Measurements from ENCODE around the gene PSMG1. TPM values are rescaled to one million over a fixed set of nuclear protein-coding genes. Genes with fewer than 3 reads are reported as not detected.
A peak's percentile ranks its signal among the peaks of the same experiment; 100 is the strongest.

PSMG1 gene
- total RNA-seq, 1 experiment from 2014 or later = 78.8 TPM

- Histone ChIP-seq H3K79me2 (ENCODE audit: insufficient read depth, low read length) (no peaks in the 10 kb centered on the region), H2AK5ac (ENCODE audit: insufficient read length, low read length) (no peak overlapping the region), H3K23me2 (ENCODE audit: insufficient read length, low read depth, low read length, poor library complexity, severe bottlenecking) (no peaks in the 10 kb centered on the region), H3K9ac (ENCODE audit: extremely low read depth, insufficient read length, low read length) (no peak overlapping the region), H4K8ac (replicated peaks; ENCODE audit: insufficient read length, low read depth, low read length) (no peak overlapping the region), H4K20me1 (ENCODE audit: control insufficient read depth, insufficient read depth, insufficient read length) (no peaks in the 10 kb centered on the region), H2BK20ac (ENCODE audit: low read depth, low read length, poor library complexity, severe bottlenecking) (no peak overlapping the region), H4K91ac (ENCODE audit: insufficient read length, low read depth, low read length) (no peak overlapping the region), H3K9me3 (ENCODE audit: control insufficient read depth, low read depth, low read length) (no peaks in the 10 kb centered on the region), H3K79me1 (ENCODE audit: insufficient read depth, low read depth, low read length, poor library complexity, severe bottlenecking) (no peaks in the 10 kb centered on the region), H2BK5ac (ENCODE audit: insufficient read length, low read length) (no peak overlapping the region), H3K4ac (ENCODE audit: low read depth, low read length) (no peak overlapping the region), H3T11ph (ENCODE audit: low read length) (no peak overlapping the region), H3K23ac (ENCODE audit: insufficient read length, low read depth, low read length) (no peak overlapping the region), H2AFZ (ENCODE audit: low read length) (no peak overlapping the region), H3K4me1 (ENCODE audit: insufficient read depth, low read length) (no peaks in the 10 kb centered on the region), H3K27me3 (ENCODE audit: insufficient read depth, low read length) (no peaks in the 10 kb centered on the region), H4K5ac (ENCODE audit: insufficient read length, low read depth, low read length) (no peak overlapping the region), H3K14ac (ENCODE audit: insufficient read depth, low read length) (no peak overlapping the region), H2BK15ac (ENCODE audit: low read depth, low read length) (no peak overlapping the region), H2BK120ac (ENCODE audit: low read depth, low read length, poor library complexity, severe bottlenecking) (no peak overlapping the region), H3K4me2 (ENCODE audit: insufficient read depth, insufficient read length, low read length) (no peak overlapping the region), H3K27ac (ENCODE audit: insufficient read length, low read depth, low read length) (no peak overlapping the region), H3K56ac (ENCODE audit: insufficient read length, low read depth, low read length) (no peak overlapping the region), H2BK12ac (ENCODE audit: insufficient read length, low read depth, low read length) (no peak overlapping the region), H3K18ac (ENCODE audit: insufficient read length, low read depth, low read length) (no peak overlapping the region)
- peaks cover 8 to 76% (median 59%) of the 10 kb centered on the region in 3 experiments; a peak in 6 of 7 replicates for H3K36me3 Mint-ChIP-seq (ENCODE audit: insufficient read depth in 1 of 3, low read depth in 3 of 3)
- H3K27ac Mint-ChIP-seq = 0 out of 7 replicates have a peak overlapping the region, but pooled peaks of 1 of the 3 experiments have one; percentile 28
- no peaks in the 10 kb centered on the region for H3K27me3 Mint-ChIP-seq (ENCODE audit: low read depth)
- no peaks in the 10 kb centered on the region for H3K9me3 Mint-ChIP-seq
- TF ChIP-seq CTCF (conservative IDR thresholded peaks at IDR 0.05) = no peak
- WGBS (ENCODE audit: extremely low coverage, insufficient read length, low lambda C conversion rate) = no CpG with 5 or more reads among the region's 3 CpGs
- no peak for DNase-seq
- H3K4me3 Mint-ChIP-seq = no peak overlapping the region
- no peaks in the 10 kb centered on the region for H3K4me1 Mint-ChIP-seq
Observed at GRCh38 chr21:39232861-39233291, 49.6 kb upstream of the PSMG1 start.

Measured in H9 (cell line).